Kidney (tissue), 14 donors: ENCODE data around the gene IMPA2. TPM values are rescaled to one million over a fixed set of nuclear protein-coding genes. Genes with fewer than 3 reads are reported as not detected.
"Not testable (repeated sequence)": the region's sequence is repeated elsewhere in the genome, so short reads cannot be mapped to it uniquely, and the experiment has no call there.

Source experiments
- DNase-seq, 5 donors: peaks; one replicate each; pipeline ENCODE4 v3.0.0-alpha.2; 2013 to 2020
- FAIRE-seq: peaks from 2 replicates; lab custom pipeline; 2012; peaks lifted over from hg19 to GRCh38; lab: Jason Lieb, UNC
- H3K27ac ChIP-seq, 2 donors: one replicate each; pipeline ENCODE4 v1.7.0; 2013; ENCODE audit warnings: low read depth in 2 of 2, low read length in 2 of 2, inconsistent platforms in 1 of 2
- H3K27me3 ChIP-seq: one replicate; pipeline ENCODE4 v1.7.1; 2013; ENCODE audit warnings: low read length, inconsistent platforms; ENCODE audit not compliant: control insufficient read depth, insufficient read depth
- H3K36me3 ChIP-seq, 3 donors: one replicate each; pipeline versions ENCODE4 v1.7.0 to v1.7.1; 2013; ENCODE audit warnings: low read length in 3 of 3, control low read depth in 1 of 3, inconsistent platforms in 1 of 3; ENCODE audit not compliant: insufficient read depth in 3 of 3, control insufficient read depth in 2 of 3
- H3K4me1 ChIP-seq, 3 donors: one replicate each; pipeline versions ENCODE4 v1.7.0 to v1.7.1; 2013; ENCODE audit warnings: low read length in 3 of 3, inconsistent platforms in 1 of 3, low read depth in 1 of 3; ENCODE audit not compliant: control insufficient read depth in 2 of 3, insufficient read depth in 2 of 3
- H3K4me3 ChIP-seq, 3 donors: one replicate each; pipeline versions ENCODE4 v1.7.0 to v1.8.1; 2013; ENCODE audit warnings: low read length in 3 of 3, control low read depth in 1 of 3, inconsistent platforms in 1 of 3
- H3K9ac ChIP-seq, 3 donors: one replicate each; pipeline versions ENCODE4 v1.7.0 to v1.7.1; 2013; ENCODE audit warnings: low read length in 3 of 3, control low read depth in 1 of 3, inconsistent platforms in 1 of 3
- H3K9me3 ChIP-seq, 3 donors: one replicate each; pipeline versions ENCODE4 v1.7.0 to v1.7.1; 2013; ENCODE audit warnings: low read length in 3 of 3, control low read depth in 1 of 3, inconsistent platforms in 1 of 3; ENCODE audit not compliant: control insufficient read depth in 2 of 3, insufficient read depth in 1 of 3
- CTCF ChIP-seq: IDR thresholded peaks from 3 replicates; pipeline ENCODE4 v1.5.1; 2012; ENCODE audit warnings: mild to moderate bottlenecking, moderate library complexity, borderline replicate concordance; ENCODE audit not compliant: insufficient read depth; ENCODE audit errors: extremely low read depth
- intact Hi-C: fragments of 100-400 bp; cut with DNase I; formaldehyde crosslinking; loops from one replicate; pipeline ENCODE4 v1.11.1; 2022
- polyA plus RNA-seq: library from polyadenylated mRNA; stranded (reverse); fragments of 350-450 nt; fragmentation: Illumina TruSeq; extraction: RNeasy Lipid Tissue Mini Kit (QIAGEN cat#74804); gene quantifications from one replicate; pipeline ENCODE4 v1.2.3, GENCODE V29; 2014; ENCODE audit warnings: low read depth, low replicate concordance; ENCODE audit not compliant: insufficient read depth
- total RNA-seq: library from RNA; stranded (reverse); fragmentation: NEBNext Ultra II Directional; extraction: Animal tissue kit (Norgen Biotek cat#: 25700); gene quantifications from one replicate; pipeline ENCODE4 v1.2.1, GENCODE V29; 2021
- donor health status: control.
- donor health status: control.
- donor health status: control.
- donor health status: control.
- donor health status: control.
- donor health status: DM: yes; HTN: yes; CAD: no.
- donor health status: Normal renal cell carcinoma (clear cell type).

IMPA2 gene
- total and polyA plus RNA-seq, 2 donors from 2014 or later = 157 to 348 TPM

GRCh38 chr18:12065397-12065796 lies 84.1 kb downstream of the IMPA2 start:
- no peaks in the 10 kb centered on the region for H3K4me1 ChIP-seq
- FAIRE-seq (no peak), DNase-seq (no peak)
- no peak overlapping the region for H3K4me3 ChIP-seq
- no peak overlapping the region for H3K27ac ChIP-seq
- TF ChIP-seq CTCF = no peak
- H3K9ac ChIP-seq = no peak overlapping the region
- H3K9me3 ChIP-seq = no peaks in the 10 kb centered on the region
- H3K27me3 ChIP-seq = no peaks in the 10 kb centered on the region
- intact Hi-C loops = no loop called here
- no peaks in the 10 kb centered on the region for H3K36me3 ChIP-seq

GRCh38 chr18:12066910-12067511 lies 85.7 kb downstream of the IMPA2 start:
- FAIRE-seq = no peak
- no peaks in the 10 kb centered on the region for H3K9me3 ChIP-seq
- H3K36me3 ChIP-seq = no peaks in the 10 kb centered on the region
- DNase-seq = peak in 1 of 5 donors; percentile 75
- no peaks in the 10 kb centered on the region for H3K4me1 ChIP-seq
- no peak overlapping the region for H3K4me3 ChIP-seq
- intact Hi-C loops = no loop called here
- H3K27me3 ChIP-seq = no peaks in the 10 kb centered on the region
- no peak overlapping the region for H3K9ac ChIP-seq
- no peak overlapping the region for H3K27ac ChIP-seq
- TF ChIP-seq CTCF = no peak

GRCh38 chr18:12067671-12068070 lies 86.4 kb downstream of the IMPA2 start:
- H3K27me3 ChIP-seq = no peaks in the 10 kb centered on the region
- no peak for DNase-seq
- no peak overlapping the region for H3K4me3 ChIP-seq
- H3K27ac ChIP-seq = no peak overlapping the region
- no peaks in the 10 kb centered on the region for H3K36me3 ChIP-seq
- no peak overlapping the region for H3K9ac ChIP-seq
- FAIRE-seq = no peak
- H3K4me1 ChIP-seq = no peaks in the 10 kb centered on the region
- no peak for TF ChIP-seq CTCF
- no peaks in the 10 kb centered on the region for H3K9me3 ChIP-seq
- intact Hi-C loops = no loop called here

- H3K27ac ChIP-seq, H3K4me3 ChIP-seq, H3K9me3 ChIP-seq, H3K36me3 ChIP-seq, FAIRE-seq, intact Hi-C loops, H3K4me1 ChIP-seq, H3K27me3 ChIP-seq, DNase-seq, H3K9ac ChIP-seq: not testable (repeated sequence)
Observed at GRCh38 chr18:12068316-12068949, 87.1 kb downstream of the IMPA2 start.
